Panc1 (cell line): Measurements from ENCODE around the gene MMP10. TPM values are rescaled to one million over a fixed set of nuclear protein-coding genes. Genes with fewer than 3 reads are reported as not detected.

Source experiments
- ATAC-seq: fragments of 200-7000 bp; cut with Tn5 transposase; 2 replicates; pipeline ENCODE4 v1.9.1; 2020; ENCODE audit warnings: mild to moderate bottlenecking, moderate library complexity
- BruUV-seq: library from RNA; stranded (reverse); fragments of 400-500 nt; replicated peaks from 2 replicates; lab custom pipeline; 2021; lab: Mats Ljungman, UMichigan
- CTCF ChIA-PET: fragments of 300-600 bp; sonication (Branson Sonifier 250); formaldehyde crosslinking; loops from one replicate; lab custom pipeline; 2022; ENCODE audit warnings: antibody characterized with exemption; lab: Charles Lee
- POLR2A ChIA-PET: fragments of 300-600 bp; sonication (Branson Sonifier 250); formaldehyde crosslinking; loops from one replicate; lab custom pipeline; 2022; ENCODE audit warnings: antibody characterized with exemption; lab: Charles Lee
- DNase-seq: peaks from one replicate; pipeline ENCODE4 v3.0.0-alpha.2; 2010; ENCODE audit warnings: low read depth, low spot score
- H3K27ac ChIP-seq: 2 replicates; pipeline ENCODE4 v1.5.1; 2011; ENCODE audit warnings: mild to moderate bottlenecking, low read length, inconsistent platforms
- H3K27me3 ChIP-seq: fragments of 200-500 bp; sonication (Bioruptor generic); 2 replicates; pipeline ENCODE4 v1.6.0; 2014; ENCODE audit warnings: low read length, inconsistent platforms; ENCODE audit not compliant: control insufficient read depth, insufficient read depth
- H3K36me3 ChIP-seq: fragments of 200-500 bp; sonication (Bioruptor generic); 2 replicates; pipeline ENCODE4 v1.5.1; 2014; ENCODE audit warnings: inconsistent platforms, mild to moderate bottlenecking, low read length, moderate library complexity; ENCODE audit not compliant: control insufficient read depth, insufficient read depth
- H3K4me1 ChIP-seq: 2 replicates; pipeline ENCODE4 v1.5.1; 2011; ENCODE audit warnings: inconsistent platforms, mild to moderate bottlenecking, low read length, moderate library complexity; ENCODE audit not compliant: control insufficient read depth, insufficient read depth
- H3K4me3 ChIP-seq, 2 experiments: 2 replicates each; pipeline ENCODE4 v1.5.1; 2011 to 2012; ENCODE audit warnings: low read depth in 2 of 2, low read length in 2 of 2, mild to moderate bottlenecking in 2 of 2, inconsistent platforms in 1 of 2, moderate library complexity in 1 of 2
- H3K9me3 ChIP-seq: fragments of 200-500 bp; sonication (Bioruptor generic); 2 replicates; pipeline ENCODE4 v1.5.1; 2014; ENCODE audit warnings: low read depth, mild to moderate bottlenecking, inconsistent platforms, low read length, moderate library complexity; ENCODE audit not compliant: control insufficient read depth, insufficient read depth
- POLR2AphosphoS5 ChIP-seq: IDR thresholded peaks from 2 replicates; pipeline ENCODE4 v1.6.1; 2012; ENCODE audit warnings: mild to moderate bottlenecking, low read depth, low read length, moderate library complexity
- SIN3A ChIP-seq: IDR thresholded peaks from 2 replicates; pipeline ENCODE4 v1.6.1; 2012; ENCODE audit warnings: low read depth, mild to moderate bottlenecking, low read length, moderate library complexity, borderline replicate concordance; ENCODE audit not compliant: insufficient read depth
- TCF7L2 ChIP-seq: IDR thresholded peaks from 2 replicates; pipeline ENCODE4 v1.6.1; 2011; ENCODE audit warnings: mild to moderate bottlenecking, low read depth, low read length, inconsistent platforms
- in situ Hi-C: cut with HindIII; loops from 2 replicates; pipeline ENCODE4 v1.10.0; 2016; ENCODE audit warnings: low sequenced_read_pairs, low pct_unique_long_range_greater_than_20kb
- intact Hi-C: fragments of 100-400 bp; cut with micrococcal nuclease; formaldehyde crosslinking; loops from one replicate; pipeline ENCODE4 v1.10.0; 2022; ENCODE audit not compliant: unreplicated experiment
- total RNA-seq: library from RNA; stranded (reverse); gene quantifications from one replicate; pipeline ENCODE4 v1.2.1, GENCODE V29; 2021; ENCODE audit not compliant: unreplicated experiment
- TF ChIP-seq, protein P1 (sequence below): fragments of 450-650 bp; IDR thresholded peaks from 2 replicates; pipeline ENCODE4 v1.5.1; 2017; ENCODE audit warnings: mild to moderate bottlenecking
- TF ChIP-seq, protein P2 (sequence below), 2 experiments: IDR thresholded peaks; 2 replicates each; pipeline ENCODE4 v1.6.1; 2011 to 2012; ENCODE audit warnings: low read depth in 2 of 2, control low read depth in 1 of 2, low read length in 1 of 2, mild to moderate bottlenecking in 1 of 2, moderate library complexity in 1 of 2; ENCODE audit not compliant: insufficient read depth in 1 of 2

MMP10 gene
- total RNA-seq, 1 experiment from 2014 or later, result not detected

DNA sequence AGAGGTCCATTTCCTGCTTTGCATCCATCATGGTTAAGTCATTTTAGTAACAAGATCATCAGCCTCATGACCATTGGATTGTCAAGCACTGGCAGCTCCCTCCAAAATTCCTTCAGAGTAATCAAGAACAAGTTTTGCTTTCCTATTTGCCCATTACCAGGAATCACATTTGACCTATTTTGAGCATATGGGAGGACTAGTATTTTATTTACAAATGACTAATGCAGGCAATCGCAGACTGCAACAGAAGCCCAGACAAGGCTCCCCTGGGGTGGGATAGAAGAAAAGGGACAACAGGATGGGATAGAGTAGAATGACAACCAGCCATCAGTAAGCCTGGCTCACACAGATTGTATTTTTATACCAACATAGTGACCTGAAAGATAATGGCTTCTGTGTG lies 9.1 kb downstream of the MMP10 start:
- ATAC-seq (no peak), DNase-seq (no peak)
- in situ Hi-C loops (no loop called here), intact Hi-C loops (no loop called here)
- CTCF ChIA-PET, result no interaction called here
- H3K4me1 ChIP-seq, result no peaks in the 10 kb centered on the region
- no TSS peak for BruUV-seq
- H3K4me3 ChIP-seq, result no peak overlapping the region
- TF ChIP-seq POLR2AphosphoS5, result no peak
- no peak for TF ChIP-seq TCF7L2
- no peak for TF ChIP-seq SIN3A
- TF ChIP-seq, protein P1, sequence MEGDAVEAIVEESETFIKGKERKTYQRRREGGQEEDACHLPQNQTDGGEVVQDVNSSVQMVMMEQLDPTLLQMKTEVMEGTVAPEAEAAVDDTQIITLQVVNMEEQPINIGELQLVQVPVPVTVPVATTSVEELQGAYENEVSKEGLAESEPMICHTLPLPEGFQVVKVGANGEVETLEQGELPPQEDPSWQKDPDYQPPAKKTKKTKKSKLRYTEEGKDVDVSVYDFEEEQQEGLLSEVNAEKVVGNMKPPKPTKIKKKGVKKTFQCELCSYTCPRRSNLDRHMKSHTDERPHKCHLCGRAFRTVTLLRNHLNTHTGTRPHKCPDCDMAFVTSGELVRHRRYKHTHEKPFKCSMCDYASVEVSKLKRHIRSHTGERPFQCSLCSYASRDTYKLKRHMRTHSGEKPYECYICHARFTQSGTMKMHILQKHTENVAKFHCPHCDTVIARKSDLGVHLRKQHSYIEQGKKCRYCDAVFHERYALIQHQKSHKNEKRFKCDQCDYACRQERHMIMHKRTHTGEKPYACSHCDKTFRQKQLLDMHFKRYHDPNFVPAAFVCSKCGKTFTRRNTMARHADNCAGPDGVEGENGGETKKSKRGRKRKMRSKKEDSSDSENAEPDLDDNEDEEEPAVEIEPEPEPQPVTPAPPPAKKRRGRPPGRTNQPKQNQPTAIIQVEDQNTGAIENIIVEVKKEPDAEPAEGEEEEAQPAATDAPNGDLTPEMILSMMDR, result no peak
- TF ChIP-seq, protein P2, sequence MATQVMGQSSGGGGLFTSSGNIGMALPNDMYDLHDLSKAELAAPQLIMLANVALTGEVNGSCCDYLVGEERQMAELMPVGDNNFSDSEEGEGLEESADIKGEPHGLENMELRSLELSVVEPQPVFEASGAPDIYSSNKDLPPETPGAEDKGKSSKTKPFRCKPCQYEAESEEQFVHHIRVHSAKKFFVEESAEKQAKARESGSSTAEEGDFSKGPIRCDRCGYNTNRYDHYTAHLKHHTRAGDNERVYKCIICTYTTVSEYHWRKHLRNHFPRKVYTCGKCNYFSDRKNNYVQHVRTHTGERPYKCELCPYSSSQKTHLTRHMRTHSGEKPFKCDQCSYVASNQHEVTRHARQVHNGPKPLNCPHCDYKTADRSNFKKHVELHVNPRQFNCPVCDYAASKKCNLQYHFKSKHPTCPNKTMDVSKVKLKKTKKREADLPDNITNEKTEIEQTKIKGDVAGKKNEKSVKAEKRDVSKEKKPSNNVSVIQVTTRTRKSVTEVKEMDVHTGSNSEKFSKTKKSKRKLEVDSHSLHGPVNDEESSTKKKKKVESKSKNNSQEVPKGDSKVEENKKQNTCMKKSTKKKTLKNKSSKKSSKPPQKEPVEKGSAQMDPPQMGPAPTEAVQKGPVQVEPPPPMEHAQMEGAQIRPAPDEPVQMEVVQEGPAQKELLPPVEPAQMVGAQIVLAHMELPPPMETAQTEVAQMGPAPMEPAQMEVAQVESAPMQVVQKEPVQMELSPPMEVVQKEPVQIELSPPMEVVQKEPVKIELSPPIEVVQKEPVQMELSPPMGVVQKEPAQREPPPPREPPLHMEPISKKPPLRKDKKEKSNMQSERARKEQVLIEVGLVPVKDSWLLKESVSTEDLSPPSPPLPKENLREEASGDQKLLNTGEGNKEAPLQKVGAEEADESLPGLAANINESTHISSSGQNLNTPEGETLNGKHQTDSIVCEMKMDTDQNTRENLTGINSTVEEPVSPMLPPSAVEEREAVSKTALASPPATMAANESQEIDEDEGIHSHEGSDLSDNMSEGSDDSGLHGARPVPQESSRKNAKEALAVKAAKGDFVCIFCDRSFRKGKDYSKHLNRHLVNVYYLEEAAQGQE (IDR thresholded peaks at IDR 0.05; ENCODE audit: insufficient read depth in 1 of 2, low read depth in 2 of 2, low read length in 1 of 2), result no peak
- POLR2A ChIA-PET, result no interaction called here
- no peaks in the 10 kb centered on the region for H3K36me3 ChIP-seq
- H3K27ac ChIP-seq, result no peak overlapping the region
- peaks cover 6% of the 10 kb centered on the region; the same call in 1 of the 2 replicates for H3K27me3 ChIP-seq
- no peaks in the 10 kb centered on the region for H3K9me3 ChIP-seq

DNA sequence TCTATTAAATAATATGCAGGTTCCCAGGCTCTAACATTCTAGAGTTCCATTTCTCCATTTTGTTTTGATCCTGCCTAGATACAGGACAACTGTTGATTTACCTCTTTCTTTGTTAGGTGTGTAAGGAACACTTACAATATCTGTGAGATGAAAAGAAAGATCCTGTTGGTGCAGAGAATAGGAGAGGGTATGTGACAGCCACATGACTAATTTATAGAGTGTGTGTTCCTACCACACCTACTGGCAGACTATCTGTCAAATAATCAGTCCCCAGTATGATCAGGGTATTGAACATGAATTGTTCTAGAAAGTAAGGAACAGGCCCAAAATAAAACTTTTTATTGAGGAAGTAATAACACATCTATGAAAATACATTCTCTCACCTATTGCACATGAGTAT lies 10.2 kb downstream of the MMP10 start:
- in situ Hi-C loops, result no loop called here
- no peak for TF ChIP-seq SIN3A
- TF ChIP-seq TCF7L2, result no peak
- TF ChIP-seq, protein P2 (IDR thresholded peaks at IDR 0.05; ENCODE audit: insufficient read depth in 1 of 2, low read depth in 2 of 2, low read length in 1 of 2), result no peak
- TF ChIP-seq, protein P1, result no peak
- no peak for TF ChIP-seq POLR2AphosphoS5
- no TSS peak for BruUV-seq
- intact Hi-C loops, result no loop called here
- Histone ChIP-seq H3K36me3 (no peaks in the 10 kb centered on the region), H3K4me1 (no peaks in the 10 kb centered on the region), H3K27me3 (peaks cover 6% of the 10 kb centered on the region; the same call in 1 of the 2 replicates), H3K9me3 (no peaks in the 10 kb centered on the region), H3K27ac (no peak overlapping the region), H3K4me3 (no peak overlapping the region)
- DNase-seq (no peak), ATAC-seq (no peak)
- CTCF ChIA-PET, result no interaction called here
- POLR2A ChIA-PET, result no interaction called here
